Heart right ventricle (tissue), 16 donors: ENCODE data around the gene MACROD2. TPM values are rescaled to one million over a fixed set of nuclear protein-coding genes. Genes with fewer than 3 reads are reported as not detected.

ENCODE experiments used
- ATAC-seq, 8 donors: fragments of 200-7000 bp; cut with Tn5 transposase; one replicate each; pipeline ENCODE4 v1.9.1; 2020; ENCODE audit warnings: mild to moderate bottlenecking in 8 of 8, moderate library complexity in 8 of 8, moderate number of reproducible peaks in 1 of 8
- DNase-seq, 2 donors: peaks; one replicate each; pipeline ENCODE4 v3.0.0-alpha.2; 2020
- H3K27ac ChIP-seq, 10 donors: fragments of 200-600 bp; sonication (generic) in 2 of 10; one replicate each; pipeline versions ENCODE4 v1.5.0 to v1.8.0; 2020 to 2022; ENCODE audit warnings: mild to moderate bottlenecking in 3 of 10
- H3K27me3 ChIP-seq, 7 donors: fragments of 200-600 bp; one replicate each; pipeline ENCODE4 v1.8.0; 2021 to 2022; ENCODE audit warnings: mild to moderate bottlenecking in 2 of 7
- H3K36me3 ChIP-seq, 9 donors: fragments of 200-600 bp; sonication (generic) in 1 of 9; one replicate each; pipeline versions ENCODE4 v1.5.0 to v1.8.0; 2020 to 2022; ENCODE audit warnings: mild to moderate bottlenecking in 2 of 9
- H3K4me1 ChIP-seq, 9 donors: fragments of 200-600 bp; sonication (generic) in 1 of 9; one replicate each; pipeline versions ENCODE4 v1.5.0 to v1.8.0; 2020 to 2022; ENCODE audit warnings: mild to moderate bottlenecking in 4 of 9
- H3K4me3 ChIP-seq, 10 donors: fragments of 200-600 bp; sonication (generic) in 2 of 10; one replicate each; pipeline versions ENCODE4 v1.5.0 to v1.8.0; 2020 to 2022; ENCODE audit warnings: mild to moderate bottlenecking in 7 of 10, moderate library complexity in 2 of 10
- H3K9me3 ChIP-seq, 11 donors: fragments of 200-600 bp in 10 of 11; sonication (generic) in 2 of 11; one replicate each; pipeline versions ENCODE4 v1.5.0 to v1.8.0; 2013 to 2022; ENCODE audit warnings: mild to moderate bottlenecking in 2 of 11, control low read depth in 1 of 11, moderate library complexity in 1 of 11
- CTCF ChIP-seq, 9 donors: fragments of 200-600 bp; sonication (generic) in 2 of 9; IDR thresholded peaks; one replicate each; pipeline versions ENCODE4 v1.5.0 to v1.8.0; 2021 to 2022; ENCODE audit warnings: antibody characterized with exemption in 9 of 9, mild to moderate bottlenecking in 5 of 9, moderate library complexity in 1 of 9
- WGBS, 2 donors: extraction: QIAGEN DNeasy Blood & Tissue Kit; methylation state at CpG; one replicate each; pipeline ENCODE4 v1.1.7; 2013; ENCODE audit warnings: inconsistent platforms in 1 of 2; 5-methylcytosine and 5-hydroxymethylcytosine counted together
- intact Hi-C, 10 donors: fragments of 100-400 bp; cut with DNase I; formaldehyde crosslinking; loops; one replicate each; pipeline versions ENCODE4 v1.11.1 to v1.14.2; 2022
- polyA plus RNA-seq, 2 donors: library from polyadenylated mRNA; stranded (reverse); fragments of 200-250 nt; gene quantifications; one replicate each; pipeline ENCODE4 v1.2.3, GENCODE V29; 2013
- total RNA-seq, 10 donors: library from RNA; stranded (reverse); fragmentation: NEBNext Ultra II Directional in 3 of 10; extraction: Animal tissue kit (Norgen Biotek cat#: 25700) in 3 of 10; gene quantifications; one replicate each; pipeline versions ENCODE4 v1.2.1 to v1.2.4, GENCODE V29; 2021 to 2023
- donor health status: Arrhythmogenic right ventricular cardiomyopathy.
- donor health status: ischemic (EF 13 %, LVEDD 7.1; RV severe dilation, severe dysfunction).
- donor health status: healthy with polysubstance abuse.
- donor health status: DM: no; HTN: yes; CAD: no.
- donor health status: DM: no; HTN: no; CAD: no.
- donor health status: ischemic (EF 25% LVEDD 6.9; RV normal size, moderate dysfunction).
- donor health status: ischemic (EF 25% LVEDD 5.7; RV mildly dilated, moderate dysfunction).
- donor health status: healthy.
- donor health status: DM: yes; HTN: yes; CAD: no.
- donor health status: Ischemic cardiomyopathy.
- donor health status: ischemic (EF 35%, LVEDD 5.7; RV mildly dilated, moderate dysfunction).
- donor health status: nonischemic (EF 11% LVEDD 7.7; RV severe dilation, severe dysfunction).
- donor health status: DM: yes; HTN: yes; CAD: no.
- donor health status: PGD.
- donor health status: ischemic (EF 29% LVEDD 5.4; RV normal size, mild dysfunction).
- donor health status: nonischemic (EF 23%, LVEDD 6.1; RV moderate dilation, normal function).

Gene MACROD2
- total and polyA plus RNA-seq, 12 donors: 0.28 to 6.4 (median 4.1) TPM

- Histone ChIP-seq H3K4me1 (peaks cover 0 to 8% (median 0%) of the 10 kb centered on the region in 9 donors), H3K36me3 (no peaks in the 10 kb centered on the region), H3K9me3 (no peaks in the 10 kb centered on the region), H3K4me3 (no peak overlapping the region), H3K27ac (no peak overlapping the region), H3K27me3 (no peaks in the 10 kb centered on the region)
- no peak for TF ChIP-seq CTCF (IDR thresholded peaks at IDR 0.05)
- ATAC-seq: no peak
- DNase-seq: no peak
- WGBS, 2 donors: 94 to 96% methylated on average over 8 of the region's 8 CpGs
- intact Hi-C loops: no loop called here
Measured at GRCh38 chr20:14929388-14929787, 934.1 kb downstream of the MACROD2 start.

- Histone ChIP-seq H3K27ac (no peak overlapping the region), H3K9me3 (no peaks in the 10 kb centered on the region), H3K36me3 (no peaks in the 10 kb centered on the region), H3K27me3 (no peaks in the 10 kb centered on the region), H3K4me3 (no peak overlapping the region), H3K4me1 (no peaks in the 10 kb centered on the region)
- 92 to 97% methylated on average over 4 of the region's 4 CpGs for WGBS, 2 donors
- intact Hi-C loops: no loop called here
- DNase-seq (no peak), ATAC-seq (no peak)
- TF ChIP-seq CTCF (IDR thresholded peaks at IDR 0.05): no peak
Measured at GRCh38 chr20:14932040-14932439, 936.7 kb downstream of the MACROD2 start.

GRCh38 chr20:14935285-14935684, 940.0 kb downstream of the MACROD2 start:
- no peaks in the 10 kb centered on the region for H3K27me3 ChIP-seq
- WGBS, 2 donors: 21 to 46% methylated on average over 1 of the region's 1 CpG
- intact Hi-C loops: no loop called here
- DNase-seq (no peak), ATAC-seq (no peak)
- H3K36me3 ChIP-seq: no peaks in the 10 kb centered on the region
- H3K27ac ChIP-seq: no peak overlapping the region
- H3K4me1 ChIP-seq: no peaks in the 10 kb centered on the region
- peaks cover 0 to 21% (median 0%) of the 10 kb centered on the region in 11 donors for H3K9me3 ChIP-seq
- no peak for TF ChIP-seq CTCF (IDR thresholded peaks at IDR 0.05)
- no peak overlapping the region for H3K4me3 ChIP-seq

GRCh38 chr20:14937021-14937420, 941.7 kb downstream of the MACROD2 start:
- no peak for TF ChIP-seq CTCF (IDR thresholded peaks at IDR 0.05)
- DNase-seq: no peak
- Histone ChIP-seq H3K4me1 (no peaks in the 10 kb centered on the region), H3K4me3 (no peak overlapping the region), H3K27ac (no peak overlapping the region), H3K9me3 (peaks cover 0 to 27% (median 0%) of the 10 kb centered on the region in 11 donors), H3K27me3 (no peaks in the 10 kb centered on the region), H3K36me3 (no peaks in the 10 kb centered on the region)
- WGBS, 2 donors: 81 to 87% methylated on average over 3 of the region's 3 CpGs
- intact Hi-C loops: no loop called here
- no peak for ATAC-seq
